Activated CD4-positive, alpha-beta memory T cell treated with anti-CD3 and anti-CD28 coated beads, Interleukin-2, amount 10 ng/mL, durations not matched to agents 7 days and 5 days (primary cell): ENCODE data around the gene LEAP2. TPM values are rescaled to one million over a fixed set of nuclear protein-coding genes. Genes with fewer than 3 reads are reported as not detected.

Source experiments
- total RNA-seq, 2 experiments: library from RNA; stranded (reverse); gene quantifications; one replicate each; pipeline ENCODE4 v1.2.3, GENCODE V29; 2021

LEAP2 gene
- total RNA-seq, 2 experiments from 2014 or later = 2.5 to 3.2 TPM

Other genes starting within 250 kb of the LEAP2 start
- 10 to 100 TPM; 32.9 to 36.6 TPM for gene IL13, start 215.5 kb upstream of the LEAP2 start, total RNA-seq
- 10 to 100 TPM in 1 of 2 experiments, 1 to 10 TPM in 1; 7.4 to 12.6 TPM for gene IL4, start 199.7 kb upstream of the LEAP2 start, total RNA-seq
- 10 to 100 TPM; 16.2 to 19.3 TPM for gene KIF3A, start 136.1 kb upstream of the LEAP2 start, total RNA-seq
- gene CCNI2, start 126.2 kb upstream of the LEAP2 start, total RNA-seq = 1 to 10 TPM; 6.4 to 6.7 TPM
- 10 to 100 TPM; 29.7 to 31.8 TPM for gene SEPTIN8, start 96.4 kb upstream of the LEAP2 start, total RNA-seq
- not detected for gene SOWAHA, start 60.4 kb upstream of the LEAP2 start, total RNA-seq
- gene SHROOM1, start 43.0 kb upstream of the LEAP2 start, total RNA-seq = 1 to 10 TPM; 2.5 to 2.7 TPM
- gene GDF9, start 7.2 kb upstream of the LEAP2 start, total RNA-seq = 1 to 10 TPM in 1 of 2 experiments, under 1 TPM in 1; 0.68 to 1.2 TPM
- 100 to 1,000 TPM; 281 to 293 TPM for gene UQCRQ, start 7.0 kb upstream of the LEAP2 start, total RNA-seq
- 10 to 100 TPM; 33.1 to 33.3 TPM for gene AFF4, start 90.0 kb downstream of the LEAP2 start, total RNA-seq
- gene ZCCHC10, start 152.9 kb downstream of the LEAP2 start, total RNA-seq = 10 to 100 TPM; 27.9 to 28.0 TPM
- 10 to 100 TPM; 88.2 to 94.6 TPM for gene HSPA4, start 178.3 kb downstream of the LEAP2 start, total RNA-seq